HepG2 (cell line): Measurements from ENCODE around the gene SRSF2. TPM values are rescaled to one million over a fixed set of nuclear protein-coding genes. Genes with fewer than 3 reads are reported as not detected.

Experiments
- GABPB1 ChIP-seq: IDR thresholded peaks from 2 replicates; pipeline ENCODE4 v1.6.1; 2016; ENCODE audit warnings: mild to moderate bottlenecking, missing genetic modification reagents, moderate library complexity, missing compliant biosample characterization
- HCFC1 ChIP-seq: fragments of 150-350 bp; IDR thresholded peaks from 2 replicates; pipeline ENCODE4 v1.6.1; 2014; ENCODE audit warnings: low read depth, low read length
- LCORL ChIP-seq, 2 experiments: fragments of 450-650 bp in 1 of 2; sonication (generic) in 1 of 2; formaldehyde crosslinking in 1 of 2; IDR thresholded peaks; 2 replicates each; pipeline versions ENCODE4 v1.5.0 to v1.6.1; 2017 to 2020; ENCODE audit warnings: antibody characterized with exemption in 1 of 2, missing genetic modification reagents in 1 of 2
- MED1 ChIP-seq: sonication (generic); formaldehyde crosslinking; IDR thresholded peaks from 2 replicates; pipeline ENCODE4 v1.4.0; 2020; ENCODE audit warnings: missing genetic modification reagents
- MIER2 ChIP-seq: IDR thresholded peaks from 2 replicates; pipeline ENCODE4 v1.6.1; 2016; ENCODE audit warnings: missing biosample characterization, missing genetic modification reagents
- MTA1 ChIP-seq: sonication (generic); formaldehyde crosslinking; IDR thresholded peaks from 2 replicates; pipeline ENCODE4 v1.4.0; 2020; ENCODE audit warnings: missing genetic modification reagents, mild to moderate bottlenecking, borderline replicate concordance
- MTA3 ChIP-seq: sonication (generic); formaldehyde crosslinking; IDR thresholded peaks from 2 replicates; pipeline ENCODE4 v1.4.0; 2020; ENCODE audit warnings: missing genetic modification reagents
- NCOA2 ChIP-seq: sonication (generic); formaldehyde crosslinking; IDR thresholded peaks from 2 replicates; pipeline ENCODE4 v1.8.0; 2022; ENCODE audit warnings: inconsistent platforms
- PPARG ChIP-seq: conservative IDR thresholded peaks from 2 replicates; pipeline ENCODE4 v1.6.1; 2016; ENCODE audit warnings: missing biosample characterization, missing genetic modification reagents
- RAD51 ChIP-seq: fragments of 450-650 bp; IDR thresholded peaks from 2 replicates; pipeline ENCODE4 v1.6.1; 2016; ENCODE audit warnings: borderline replicate concordance
- RORA ChIP-seq: sonication (generic); formaldehyde crosslinking; IDR thresholded peaks from 2 replicates; pipeline ENCODE4 v1.5.0; 2020; ENCODE audit warnings: mild to moderate bottlenecking, missing genetic modification reagents, moderate library complexity
- SOX6 ChIP-seq, 2 experiments: fragments of 450-650 bp in 1 of 2; sonication (generic) in 1 of 2; formaldehyde crosslinking in 1 of 2; IDR thresholded peaks; 2 replicates each; pipeline versions ENCODE4 v1.4.0 to v1.6.1; 2017 to 2020; ENCODE audit warnings: antibody characterized with exemption in 1 of 2, mild to moderate bottlenecking in 1 of 2, missing genetic modification reagents in 1 of 2
- SP140L ChIP-seq: sonication (generic); formaldehyde crosslinking; IDR thresholded peaks from 2 replicates; pipeline ENCODE4 v1.4.0; 2020; ENCODE audit warnings: missing genetic modification reagents, borderline replicate concordance
- TCF7L2 ChIP-seq: IDR thresholded peaks from 2 replicates; pipeline ENCODE4 v1.6.1; 2011; ENCODE audit warnings: mild to moderate bottlenecking, low read depth, low read length, moderate library complexity
- ZFX ChIP-seq: sonication (generic); formaldehyde crosslinking; IDR thresholded peaks from 2 replicates; pipeline ENCODE4 v1.4.0; 2020; ENCODE audit warnings: mild to moderate bottlenecking, low read depth, missing genetic modification reagents, moderate library complexity
- ZNF589 ChIP-seq: sonication (generic); formaldehyde crosslinking; conservative IDR thresholded peaks from 2 replicates; pipeline ENCODE4 v1.8.0; 2022; ENCODE audit warnings: mild to moderate bottlenecking, moderate library complexity, missing genetic modification reagents
- ZNF703 ChIP-seq: sonication (generic); formaldehyde crosslinking; IDR thresholded peaks from 2 replicates; pipeline ENCODE4 v1.5.1; 2020; ENCODE audit warnings: missing genetic modification reagents, mild to moderate bottlenecking, moderate library complexity, borderline replicate concordance
- ZNF850 ChIP-seq: sonication (generic); formaldehyde crosslinking; conservative IDR thresholded peaks from 2 replicates; pipeline ENCODE4 v1.9.0; 2021; ENCODE audit warnings: mild to moderate bottlenecking, missing genetic modification reagents
- polyA plus RNA-seq, 8 experiments: library from polyadenylated mRNA; depleted of rRNA in 3 of 8; stranded (reverse) in 7 of 8; unstranded in 1 of 8; fragments of >200 nt; fragmentation: Illumina TruSeq in 4 of 8; extraction: Trizol in 4 of 8; gene quantifications; 2 replicates each; pipeline versions ENCODE4 v1.2.1 to v1.2.3, GENCODE V29; 2011 to 2016; ENCODE audit warnings: low read depth in 4 of 8, missing spikeins in 1 of 8, mixed read lengths in 1 of 8; ENCODE audit not compliant: insufficient read depth in 1 of 8
- total RNA-seq, 5 experiments: library from RNA; depleted of rRNA; stranded (reverse); fragments of >200 nt; fragmentation: Illumina TruSeq; extraction: Trizol; gene quantifications; 2 replicates each; pipeline ENCODE4 v1.2.3, GENCODE V29; 2016; ENCODE audit warnings: low read depth in 1 of 5
- TF ChIP-seq, protein P1 (sequence below): sonication (generic); formaldehyde crosslinking; IDR thresholded peaks from 2 replicates; pipeline ENCODE4 v1.5.1; 2020; ENCODE audit warnings: mild to moderate bottlenecking, missing genetic modification reagents, moderate library complexity
- TF ChIP-seq, protein P2 (sequence below): sonication (generic); formaldehyde crosslinking; IDR thresholded peaks from 2 replicates; pipeline ENCODE4 v1.4.0; 2020; ENCODE audit warnings: missing genetic modification reagents
- TF ChIP-seq, protein P3 (sequence below): sonication (generic); formaldehyde crosslinking; IDR thresholded peaks from 2 replicates; pipeline ENCODE4 v1.5.0; 2020; ENCODE audit warnings: mild to moderate bottlenecking, missing genetic modification reagents
- TF ChIP-seq, protein P4 (sequence below): sonication (generic); formaldehyde crosslinking; IDR thresholded peaks from 2 replicates; pipeline ENCODE4 v1.4.0; 2020; ENCODE audit warnings: missing genetic modification reagents, borderline replicate concordance

Gene SRSF2
- total and polyA plus RNA-seq, 2 of the 13 experiments (the other 11 are each of a cell fraction or from before 2014, with no cell fraction given) = 306 to 319 TPM

DNA sequence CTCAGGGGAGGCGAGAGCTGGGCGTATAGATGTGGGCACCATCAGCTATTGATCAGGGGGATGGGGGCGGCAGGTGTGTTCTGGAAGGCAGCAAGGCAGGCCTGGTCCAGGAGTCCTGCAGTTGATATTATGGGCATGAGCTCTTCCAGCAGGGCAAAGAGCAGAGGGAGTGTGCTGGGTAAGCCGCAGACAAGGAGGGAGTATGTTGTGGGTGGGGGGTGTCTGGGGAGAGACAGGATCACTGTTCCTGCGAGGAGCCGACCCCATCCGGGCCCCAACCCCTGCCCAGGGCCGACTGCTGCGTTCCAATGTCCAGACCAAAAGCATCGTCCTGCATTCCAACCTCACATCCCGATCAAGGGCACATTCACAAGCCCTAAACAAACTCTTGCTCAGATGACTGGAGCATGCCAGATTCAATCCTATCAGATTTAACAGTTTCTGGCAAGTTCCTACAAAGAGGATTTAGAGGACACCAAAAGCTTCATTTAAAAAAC is 35.6 kb downstream of the SRSF2 start (continued):
- TF ChIP-seq, protein P1, sequence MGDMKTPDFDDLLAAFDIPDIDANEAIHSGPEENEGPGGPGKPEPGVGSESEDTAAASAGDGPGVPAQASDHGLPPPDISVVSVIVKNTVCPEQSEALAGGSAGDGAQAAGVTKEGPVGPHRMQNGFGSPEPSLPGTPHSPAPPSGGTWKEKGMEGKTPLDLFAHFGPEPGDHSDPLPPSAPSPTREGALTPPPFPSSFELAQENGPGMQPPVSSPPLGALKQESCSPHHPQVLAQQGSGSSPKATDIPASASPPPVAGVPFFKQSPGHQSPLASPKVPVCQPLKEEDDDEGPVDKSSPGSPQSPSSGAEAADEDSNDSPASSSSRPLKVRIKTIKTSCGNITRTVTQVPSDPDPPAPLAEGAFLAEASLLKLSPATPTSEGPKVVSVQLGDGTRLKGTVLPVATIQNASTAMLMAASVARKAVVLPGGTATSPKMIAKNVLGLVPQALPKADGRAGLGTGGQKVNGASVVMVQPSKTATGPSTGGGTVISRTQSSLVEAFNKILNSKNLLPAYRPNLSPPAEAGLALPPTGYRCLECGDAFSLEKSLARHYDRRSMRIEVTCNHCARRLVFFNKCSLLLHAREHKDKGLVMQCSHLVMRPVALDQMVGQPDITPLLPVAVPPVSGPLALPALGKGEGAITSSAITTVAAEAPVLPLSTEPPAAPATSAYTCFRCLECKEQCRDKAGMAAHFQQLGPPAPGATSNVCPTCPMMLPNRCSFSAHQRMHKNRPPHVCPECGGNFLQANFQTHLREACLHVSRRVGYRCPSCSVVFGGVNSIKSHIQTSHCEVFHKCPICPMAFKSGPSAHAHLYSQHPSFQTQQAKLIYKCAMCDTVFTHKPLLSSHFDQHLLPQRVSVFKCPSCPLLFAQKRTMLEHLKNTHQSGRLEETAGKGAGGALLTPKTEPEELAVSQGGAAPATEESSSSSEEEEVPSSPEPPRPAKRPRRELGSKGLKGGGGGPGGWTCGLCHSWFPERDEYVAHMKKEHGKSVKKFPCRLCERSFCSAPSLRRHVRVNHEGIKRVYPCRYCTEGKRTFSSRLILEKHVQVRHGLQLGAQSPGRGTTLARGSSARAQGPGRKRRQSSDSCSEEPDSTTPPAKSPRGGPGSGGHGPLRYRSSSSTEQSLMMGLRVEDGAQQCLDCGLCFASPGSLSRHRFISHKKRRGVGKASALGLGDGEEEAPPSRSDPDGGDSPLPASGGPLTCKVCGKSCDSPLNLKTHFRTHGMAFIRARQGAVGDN (CRISPR knock-in tag) = peak; percentile 4
- TF ChIP-seq ZNF589 (CRISPR knock-in tag) (no peak), RORA (CRISPR knock-in tag) (no peak), TCF7L2 (no peak), ZNF850 (CRISPR knock-in tag) (no peak), MED1 (CRISPR knock-in tag) (peak; percentile 78), NCOA2 (CRISPR knock-in tag) (no peak), MTA3 (CRISPR knock-in tag) (no peak), MIER2 (CRISPR knock-in tag) (peak; percentile 59; the same call in 1 of the 2 replicates), SOX6 (IDR thresholded peaks at IDR 0.05) (no peak), SOX6 (CRISPR knock-in tag; IDR thresholded peaks at IDR 0.05) (peak; percentile 5; the same call in 1 of the 2 replicates), MTA1 (CRISPR knock-in tag) (no peak), GABPB1 (no peak), LCORL (IDR thresholded peaks at IDR 0.05) (peak; percentile 81), LCORL (CRISPR knock-in tag; IDR thresholded peaks at IDR 0.05) (peak; percentile 91), ZFX (CRISPR knock-in tag) (peak; percentile 53; the same call in 1 of the 2 replicates), SP140L (no peak), PPARG (CRISPR knock-in tag) (peak; percentile 62), HCFC1 (no peak), ZNF703 (CRISPR knock-in tag) (no peak), RAD51 (no peak)
- TF ChIP-seq, protein P2, sequence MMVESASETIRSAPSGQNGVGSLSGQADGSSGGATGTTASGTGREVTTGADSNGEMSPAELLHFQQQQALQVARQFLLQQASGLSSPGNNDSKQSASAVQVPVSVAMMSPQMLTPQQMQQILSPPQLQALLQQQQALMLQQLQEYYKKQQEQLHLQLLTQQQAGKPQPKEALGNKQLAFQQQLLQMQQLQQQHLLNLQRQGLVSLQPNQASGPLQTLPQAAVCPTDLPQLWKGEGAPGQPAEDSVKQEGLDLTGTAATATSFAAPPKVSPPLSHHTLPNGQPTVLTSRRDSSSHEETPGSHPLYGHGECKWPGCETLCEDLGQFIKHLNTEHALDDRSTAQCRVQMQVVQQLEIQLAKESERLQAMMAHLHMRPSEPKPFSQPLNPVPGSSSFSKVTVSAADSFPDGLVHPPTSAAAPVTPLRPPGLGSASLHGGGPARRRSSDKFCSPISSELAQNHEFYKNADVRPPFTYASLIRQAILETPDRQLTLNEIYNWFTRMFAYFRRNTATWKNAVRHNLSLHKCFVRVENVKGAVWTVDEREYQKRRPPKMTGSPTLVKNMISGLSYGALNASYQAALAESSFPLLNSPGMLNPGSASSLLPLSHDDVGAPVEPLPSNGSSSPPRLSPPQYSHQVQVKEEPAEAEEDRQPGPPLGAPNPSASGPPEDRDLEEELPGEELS (CRISPR knock-in tag) = peak; percentile 68
- TF ChIP-seq, protein P3, sequence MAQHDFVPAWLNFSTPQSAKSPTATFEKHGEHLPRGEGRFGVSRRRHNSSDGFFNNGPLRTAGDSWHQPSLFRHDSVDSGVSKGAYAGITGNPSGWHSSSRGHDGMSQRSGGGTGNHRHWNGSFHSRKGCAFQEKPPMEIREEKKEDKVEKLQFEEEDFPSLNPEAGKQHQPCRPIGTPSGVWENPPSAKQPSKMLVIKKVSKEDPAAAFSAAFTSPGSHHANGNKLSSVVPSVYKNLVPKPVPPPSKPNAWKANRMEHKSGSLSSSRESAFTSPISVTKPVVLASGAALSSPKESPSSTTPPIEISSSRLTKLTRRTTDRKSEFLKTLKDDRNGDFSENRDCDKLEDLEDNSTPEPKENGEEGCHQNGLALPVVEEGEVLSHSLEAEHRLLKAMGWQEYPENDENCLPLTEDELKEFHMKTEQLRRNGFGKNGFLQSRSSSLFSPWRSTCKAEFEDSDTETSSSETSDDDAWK (CRISPR knock-in tag) = no peak
- TF ChIP-seq, protein P4, sequence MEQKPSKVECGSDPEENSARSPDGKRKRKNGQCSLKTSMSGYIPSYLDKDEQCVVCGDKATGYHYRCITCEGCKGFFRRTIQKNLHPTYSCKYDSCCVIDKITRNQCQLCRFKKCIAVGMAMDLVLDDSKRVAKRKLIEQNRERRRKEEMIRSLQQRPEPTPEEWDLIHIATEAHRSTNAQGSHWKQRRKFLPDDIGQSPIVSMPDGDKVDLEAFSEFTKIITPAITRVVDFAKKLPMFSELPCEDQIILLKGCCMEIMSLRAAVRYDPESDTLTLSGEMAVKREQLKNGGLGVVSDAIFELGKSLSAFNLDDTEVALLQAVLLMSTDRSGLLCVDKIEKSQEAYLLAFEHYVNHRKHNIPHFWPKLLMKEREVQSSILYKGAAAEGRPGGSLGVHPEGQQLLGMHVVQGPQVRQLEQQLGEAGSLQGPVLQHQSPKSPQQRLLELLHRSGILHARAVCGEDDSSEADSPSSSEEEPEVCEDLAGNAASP = no peak
